Ectodermal cell (in vitro differentiated cells): ENCODE measurements around the gene IGF1R.
A peak's percentile ranks its signal among the peaks of the same experiment; 100 is the strongest.

Experiments used
- H3K27ac ChIP-seq: 2 replicates; pipeline ENCODE4 v1.7.0; 2013; ENCODE audit warnings: mild to moderate bottlenecking, low read depth, low read length; ENCODE audit not compliant: insufficient read depth, poor library complexity, severe bottlenecking
- H3K27me3 ChIP-seq: 2 replicates; pipeline ENCODE4 v1.7.0; 2013; ENCODE audit warnings: mild to moderate bottlenecking, low read length; ENCODE audit not compliant: insufficient read depth, control insufficient read depth, poor library complexity, severe bottlenecking
- H3K36me3 ChIP-seq: one replicate; pipeline ENCODE4 v1.7.0; 2013; ENCODE audit warnings: low read length; ENCODE audit not compliant: control insufficient read depth, insufficient read depth
- H3K4me1 ChIP-seq: one replicate; pipeline ENCODE4 v1.7.0; 2013; ENCODE audit warnings: low read length; ENCODE audit not compliant: control insufficient read depth, insufficient read depth
- H3K4me3 ChIP-seq: 2 replicates; pipeline ENCODE4 v1.7.0; 2013; ENCODE audit warnings: low read depth, low read length, control low read depth; ENCODE audit not compliant: insufficient read depth
- H3K9me3 ChIP-seq: 2 replicates; pipeline ENCODE4 v1.7.0; 2013; ENCODE audit warnings: mild to moderate bottlenecking, low read length, moderate library complexity; ENCODE audit not compliant: control insufficient read depth
- WGBS, 2 experiments: methylation state at CpG; one replicate each; pipeline ENCODE4 v1.1.7; 2013; ENCODE audit warnings: missing lambda C conversion rate in 2 of 2; 5-methylcytosine and 5-hydroxymethylcytosine counted together

Gene IGF1R

GRCh38 chr15:98863983-98864382 lies 215.6 kb downstream of the IGF1R start:
- H3K4me3 ChIP-seq: no peak overlapping the region
- H3K9me3 ChIP-seq: no peaks in the 10 kb centered on the region
- H3K4me1 ChIP-seq: peaks cover 22% of the 10 kb centered on the region
- H3K27ac ChIP-seq: no peak overlapping the region
- no peaks in the 10 kb centered on the region for H3K27me3 ChIP-seq
- no peaks in the 10 kb centered on the region for H3K36me3 ChIP-seq

- Histone ChIP-seq H3K27me3 (no peaks in the 10 kb centered on the region), H3K27ac (no peak overlapping the region), H3K9me3 (no peaks in the 10 kb centered on the region), H3K4me3 (peak overlapping the region; percentile 2), H3K36me3 (no peaks in the 10 kb centered on the region), H3K4me1 (peaks cover 22% of the 10 kb centered on the region)
- WGBS, 2 experiments: 77 to 81% methylated on average over 50 of the region's 50 CpGs
Observed at GRCh38 chr15:98865397-98866339, 217.3 kb downstream of the IGF1R start.

- H3K27ac ChIP-seq: no peak overlapping the region
- peaks cover 18% of the 10 kb centered on the region for H3K4me1 ChIP-seq
- 54 to 61% methylated on average over 10 to 11 of the region's 11 CpGs for WGBS, 2 experiments
- H3K36me3 ChIP-seq: no peaks in the 10 kb centered on the region
- H3K27me3 ChIP-seq: no peaks in the 10 kb centered on the region
- no peaks in the 10 kb centered on the region for H3K9me3 ChIP-seq
- H3K4me3 ChIP-seq: no peak overlapping the region
Observed at GRCh38 chr15:98866511-98866910, 218.2 kb downstream of the IGF1R start.

- Histone ChIP-seq H3K9me3 (no peaks in the 10 kb centered on the region), H3K36me3 (no peaks in the 10 kb centered on the region), H3K27ac (no peak overlapping the region), H3K4me1 (peaks cover 24% of the 10 kb centered on the region), H3K27me3 (no peaks in the 10 kb centered on the region), H3K4me3 (no peak overlapping the region)
- WGBS, 2 experiments: 92% methylated on average over 6 of the region's 6 CpGs
Observed at GRCh38 chr15:98868564-98868963, 220.2 kb downstream of the IGF1R start.

- Histone ChIP-seq H3K27me3 (no peaks in the 10 kb centered on the region), H3K4me1 (peaks cover 46% of the 10 kb centered on the region), H3K4me3 (no peak overlapping the region), H3K27ac (no peak overlapping the region), H3K36me3 (no peaks in the 10 kb centered on the region), H3K9me3 (no peaks in the 10 kb centered on the region)
- 93 to 95% methylated on average over 6 of the region's 6 CpGs for WGBS, 2 experiments
Observed at GRCh38 chr15:98870788-98871187, 222.4 kb downstream of the IGF1R start.

GRCh38 chr15:98872774-98873173 lies 224.4 kb downstream of the IGF1R start:
- H3K9me3 ChIP-seq: no peaks in the 10 kb centered on the region
- H3K4me3 ChIP-seq: no peak overlapping the region
- 93 to 94% methylated on average over 3 of the region's 3 CpGs for WGBS, 2 experiments
- no peaks in the 10 kb centered on the region for H3K36me3 ChIP-seq
- H3K27me3 ChIP-seq: no peaks in the 10 kb centered on the region
- no peak overlapping the region for H3K27ac ChIP-seq
- H3K4me1 ChIP-seq: peaks cover 36% of the 10 kb centered on the region

- WGBS, 2 experiments: 61 to 63% methylated on average over 12 of the region's 12 CpGs
- H3K4me1 ChIP-seq: peaks cover 32% of the 10 kb centered on the region
- H3K27ac ChIP-seq: no peak overlapping the region
- no peaks in the 10 kb centered on the region for H3K27me3 ChIP-seq
- no peak overlapping the region for H3K4me3 ChIP-seq
- H3K9me3 ChIP-seq: no peaks in the 10 kb centered on the region
- no peaks in the 10 kb centered on the region for H3K36me3 ChIP-seq
Observed at GRCh38 chr15:98873441-98874218, 225.3 kb downstream of the IGF1R start.

GRCh38 chr15:98874370-98874769 lies 226.0 kb downstream of the IGF1R start:
- no peaks in the 10 kb centered on the region for H3K27me3 ChIP-seq
- no peak overlapping the region for H3K4me3 ChIP-seq
- no peaks in the 10 kb centered on the region for H3K36me3 ChIP-seq
- WGBS, 2 experiments: 75 to 79% methylated on average over 7 of the region's 7 CpGs
- H3K27ac ChIP-seq: no peak overlapping the region
- peaks cover 32% of the 10 kb centered on the region for H3K4me1 ChIP-seq
- no peaks in the 10 kb centered on the region for H3K9me3 ChIP-seq

- no peak overlapping the region for H3K4me3 ChIP-seq
- no peaks in the 10 kb centered on the region for H3K36me3 ChIP-seq
- no peak overlapping the region for H3K27ac ChIP-seq
- no peaks in the 10 kb centered on the region for H3K9me3 ChIP-seq
- H3K27me3 ChIP-seq: no peaks in the 10 kb centered on the region
- WGBS, 2 experiments: 72 to 73% methylated on average over 8 of the region's 8 CpGs
- peaks cover 32% of the 10 kb centered on the region for H3K4me1 ChIP-seq
Observed at GRCh38 chr15:98874773-98875172, 226.4 kb downstream of the IGF1R start.

GRCh38 chr15:98875309-98875708 lies 227.0 kb downstream of the IGF1R start:
- Histone ChIP-seq H3K27me3 (no peaks in the 10 kb centered on the region), H3K4me1 (peaks cover 32% of the 10 kb centered on the region), H3K9me3 (no peaks in the 10 kb centered on the region), H3K4me3 (no peak overlapping the region), H3K27ac (no peak overlapping the region), H3K36me3 (no peaks in the 10 kb centered on the region)
- 88 to 90% methylated on average over 3 of the region's 3 CpGs for WGBS, 2 experiments
